Breast epithelium (tissue), 3 donors: ENCODE data around the gene RPS8.

Experiments used
- CTCF ChIP-seq, 3 donors: fragments of 450-650 bp; IDR thresholded peaks; one replicate each; pipeline ENCODE4 v1.5.1; 2016 to 2017; ENCODE audit warnings: antibody characterized with exemption in 3 of 3, mild to moderate bottlenecking in 3 of 3, moderate library complexity in 3 of 3
- POLR2AphosphoS5 ChIP-seq, 3 donors: sonication (generic); formaldehyde crosslinking; IDR thresholded peaks; one replicate each; pipeline ENCODE4 v1.6.1; 2017; ENCODE audit warnings: antibody characterized with exemption in 3 of 3

GRCh38 chr1:44803062-44803311 is 27.6 kb downstream of the RPS8 start:
- TF ChIP-seq CTCF (IDR thresholded peaks at IDR 0.05) (no peak), POLR2AphosphoS5 (IDR thresholded peaks at IDR 0.05) (no peak)
